GM12878 (cell line): ENCODE measurements around the gene IMMP2L. TPM values are rescaled to one million over a fixed set of nuclear protein-coding genes. Genes with fewer than 3 reads are reported as not detected.

Experiments
- CBX5 ChIP-seq: sonication (generic); IDR thresholded peaks from 2 replicates; pipeline ENCODE4 v1.6.1; 2016; ENCODE audit warnings: low read depth, moderate library complexity, mild to moderate bottlenecking, inconsistent platforms
- FOS ChIP-seq: IDR thresholded peaks from 3 replicates; pipeline ENCODE4 v1.6.1; 2011; ENCODE audit warnings: borderline replicate concordance; ENCODE audit not compliant: insufficient read length; ENCODE audit errors: extremely low read depth
- GATAD2B ChIP-seq: fragments of 450-650 bp; conservative IDR thresholded peaks from 2 replicates; pipeline ENCODE4 v1.6.1; 2017; ENCODE audit warnings: low read depth, mild to moderate bottlenecking, moderate library complexity
- HDAC2 ChIP-seq: fragments of 200-600 bp; sonication (generic); IDR thresholded peaks from 2 replicates; pipeline ENCODE4 v1.6.1; 2017
- IRF3 ChIP-seq: fragments of 450-650 bp; IDR thresholded peaks from 2 replicates; pipeline ENCODE4 v1.6.1; 2014; ENCODE audit warnings: mild to moderate bottlenecking
- IRF4 ChIP-seq: IDR thresholded peaks from 2 replicates; pipeline ENCODE4 v1.6.1; 2011; ENCODE audit warnings: low read depth, low read length
- IRF5 ChIP-seq: fragments of 450-650 bp; IDR thresholded peaks from 2 replicates; pipeline ENCODE4 v1.6.1; 2017; ENCODE audit warnings: borderline replicate concordance
- JUND ChIP-seq: IDR thresholded peaks from 2 replicates; pipeline ENCODE4 v1.6.1; 2012; ENCODE audit warnings: low read depth, mild to moderate bottlenecking, low read length, improper control_type of control experiment, moderate library complexity
- SUZ12 ChIP-seq: fragments of 200-600 bp; sonication (generic); IDR thresholded peaks from one replicate; pipeline ENCODE4 v1.6.1; 2018; ENCODE audit warnings: antibody characterized with exemption, mild to moderate bottlenecking; ENCODE audit not compliant: unreplicated experiment
- ZBTB40 ChIP-seq: fragments of 450-650 bp; IDR thresholded peaks from 2 replicates; pipeline ENCODE4 v1.6.1; 2016; ENCODE audit warnings: mild to moderate bottlenecking, moderate library complexity, borderline replicate concordance
- ZNF274 ChIP-seq: IDR thresholded peaks from one replicate; pipeline ENCODE4 v1.8.0; 2011; ENCODE audit not compliant: insufficient read length, insufficient read depth
- polyA plus RNA-seq, 11 experiments: library from polyadenylated mRNA; depleted of rRNA in 4 of 11; unstranded in 6 of 11; stranded (reverse) in 5 of 11; fragments of >200 nt; fragmentation: Nextera tagmentation in 4 of 11; fragmentation: Illumina TruSeq in 1 of 11; extraction: Ambion mirVana in 4 of 11; extraction: Trizol in 1 of 11; gene quantifications; 1 replicate in 1 of 11; 2 replicates in 10 of 11; pipeline versions ENCODE4 v1.2.1 to v1.2.3, GENCODE V29; 2011 to 2016; ENCODE audit warnings: inconsistent platforms in 2 of 11, missing spikeins in 2 of 11, low read depth in 1 of 11
- total RNA-seq, 4 experiments: library from RNA; depleted of rRNA in 3 of 4; stranded (reverse); fragments of >200 nt in 3 of 4; fragmentation: Illumina TruSeq in 1 of 4; extraction: Trizol in 1 of 4; gene quantifications; 2 replicates each; pipeline versions ENCODE4 v1.2.1 to v1.2.3, GENCODE V29; 2013 to 2021
- TF ChIP-seq, protein P1 (sequence below): IDR thresholded peaks from 2 replicates; pipeline ENCODE4 v1.6.1; 2011; ENCODE audit warnings: mild to moderate bottlenecking, low read depth, low read length, moderate library complexity; ENCODE audit not compliant: insufficient replicate concordance
- TF ChIP-seq, protein P2 (sequence below): fragments of 450-650 bp; IDR thresholded peaks from 2 replicates; pipeline ENCODE4 v1.6.1; 2017; ENCODE audit warnings: antibody characterized with exemption, mild to moderate bottlenecking, moderate library complexity

The IMMP2L gene
- total and polyA plus RNA-seq, 10 of the 15 experiments (the other 5 are each of a cell fraction or from before 2014, with no cell fraction given): 12.6 to 46.3 (median 19.6) TPM

DNA sequence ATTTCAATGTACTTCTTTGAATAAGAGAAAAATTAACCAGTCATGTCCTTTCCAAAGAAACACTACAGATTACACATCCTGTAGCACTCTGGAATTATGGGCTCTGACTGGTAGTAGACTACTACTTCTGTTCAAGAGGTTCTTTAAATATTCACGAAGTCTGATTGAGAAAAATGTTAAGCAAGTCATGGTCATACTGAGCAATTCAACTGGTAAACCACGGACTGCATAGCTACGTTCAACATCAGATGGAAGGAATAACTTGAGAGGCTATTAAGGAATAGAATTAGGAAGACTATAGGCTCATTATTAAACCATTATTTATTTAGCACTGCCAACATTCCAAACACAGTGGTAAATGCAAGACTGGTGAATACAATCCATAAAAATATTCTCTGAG, 160.8 kb downstream of the IMMP2L start (continued):
- TF ChIP-seq IRF5 (no peak), CBX5 (no peak), IRF4 (no peak), ZNF274 (no peak), IRF3 (no peak), JUND (no peak), FOS (no peak), GATAD2B (no peak), ZBTB40 (no peak), HDAC2 (no peak), SUZ12 (no peak)
- TF ChIP-seq, protein P1, sequence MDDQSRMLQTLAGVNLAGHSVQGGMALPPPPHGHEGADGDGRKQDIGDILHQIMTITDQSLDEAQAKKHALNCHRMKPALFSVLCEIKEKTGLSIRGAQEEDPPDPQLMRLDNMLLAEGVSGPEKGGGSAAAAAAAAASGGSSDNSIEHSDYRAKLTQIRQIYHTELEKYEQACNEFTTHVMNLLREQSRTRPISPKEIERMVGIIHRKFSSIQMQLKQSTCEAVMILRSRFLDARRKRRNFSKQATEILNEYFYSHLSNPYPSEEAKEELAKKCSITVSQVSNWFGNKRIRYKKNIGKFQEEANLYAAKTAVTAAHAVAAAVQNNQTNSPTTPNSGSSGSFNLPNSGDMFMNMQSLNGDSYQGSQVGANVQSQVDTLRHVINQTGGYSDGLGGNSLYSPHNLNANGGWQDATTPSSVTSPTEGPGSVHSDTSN: no peak
- TF ChIP-seq, protein P2, sequence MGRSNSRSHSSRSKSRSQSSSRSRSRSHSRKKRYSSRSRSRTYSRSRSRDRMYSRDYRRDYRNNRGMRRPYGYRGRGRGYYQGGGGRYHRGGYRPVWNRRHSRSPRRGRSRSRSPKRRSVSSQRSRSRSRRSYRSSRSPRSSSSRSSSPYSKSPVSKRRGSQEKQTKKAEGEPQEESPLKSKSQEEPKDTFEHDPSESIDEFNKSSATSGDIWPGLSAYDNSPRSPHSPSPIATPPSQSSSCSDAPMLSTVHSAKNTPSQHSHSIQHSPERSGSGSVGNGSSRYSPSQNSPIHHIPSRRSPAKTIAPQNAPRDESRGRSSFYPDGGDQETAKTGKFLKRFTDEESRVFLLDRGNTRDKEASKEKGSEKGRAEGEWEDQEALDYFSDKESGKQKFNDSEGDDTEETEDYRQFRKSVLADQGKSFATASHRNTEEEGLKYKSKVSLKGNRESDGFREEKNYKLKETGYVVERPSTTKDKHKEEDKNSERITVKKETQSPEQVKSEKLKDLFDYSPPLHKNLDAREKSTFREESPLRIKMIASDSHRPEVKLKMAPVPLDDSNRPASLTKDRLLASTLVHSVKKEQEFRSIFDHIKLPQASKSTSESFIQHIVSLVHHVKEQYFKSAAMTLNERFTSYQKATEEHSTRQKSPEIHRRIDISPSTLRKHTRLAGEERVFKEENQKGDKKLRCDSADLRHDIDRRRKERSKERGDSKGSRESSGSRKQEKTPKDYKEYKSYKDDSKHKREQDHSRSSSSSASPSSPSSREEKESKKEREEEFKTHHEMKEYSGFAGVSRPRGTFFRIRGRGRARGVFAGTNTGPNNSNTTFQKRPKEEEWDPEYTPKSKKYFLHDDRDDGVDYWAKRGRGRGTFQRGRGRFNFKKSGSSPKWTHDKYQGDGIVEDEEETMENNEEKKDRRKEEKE: no peak
